ENCODE data around the gene WDFY4.

WDFY4 gene

GRCh38 chr10:48670978-48671913 lies 13.4 kb upstream of the WDFY4 start:
- Histone ChIP-seq H3K4me3 (peak overlapping the region; percentile 10 to 64 (median 40); a peak in 16 of 20 replicates), H3K9ac (peak overlapping the region; percentile 51 to 86 (median 74); a peak in 21 of 22 replicates), H4K20me1 (no peaks in the 10 kb centered on the region), H3K27ac (peak overlapping the region; percentile 9 to 96 (median 81); a peak in 21 of 22 replicates), H3K4me2 (peak overlapping the region; percentile 76 to 95 (median 88)), H3K4me1 (peaks cover 41 to 71% (median 63%) of the 10 kb centered on the region in 10 experiments), H3K9me3 (replicated peaks in 1 of 11) (peaks cover 0 to 7% (median under 1%) of the 10 kb centered on the region in 11 experiments; a peak in 8 of 22 replicates), H3K36me3 (no peaks in the 10 kb centered on the region), H3K27me3 (peaks cover 0 to 7% (median 0%) of the 10 kb centered on the region in 11 experiments; a peak in 2 of 22 replicates)
- no peak for TF ChIP-seq Cebpa-rat (IDR thresholded peaks at IDR 0.05)

- Histone ChIP-seq H3K4me2 (peak overlapping the region; percentile 76 to 95 (median 88)), H3K4me1 (peaks cover 38 to 63% (median 57%) of the 10 kb centered on the region in 10 experiments), H3K36me3 (no peaks in the 10 kb centered on the region), H3K4me3 (peak overlapping the region in 8 of 10 experiments; percentile 10 to 64 (median 43); a peak in 12 of 20 replicates), H3K9me3 (replicated peaks in 1 of 11) (peaks cover 0 to 4% (median 0%) of the 10 kb centered on the region in 11 experiments; a peak in 2 of 22 replicates), H3K9ac (peak overlapping the region; percentile 51 to 86 (median 74); a peak in 21 of 22 replicates), H3K27ac (peak overlapping the region in 10 of 11 experiments; percentile 44 to 96 (median 82); a peak in 19 of 22 replicates), H3K27me3 (peaks cover 0 to 7% (median 0%) of the 10 kb centered on the region in 11 experiments; a peak in 2 of 22 replicates), H4K20me1 (no peaks in the 10 kb centered on the region)
- TF ChIP-seq Cebpa-rat (IDR thresholded peaks at IDR 0.05) = no peak
These were observed 12.6 kb upstream of the WDFY4 start for GRCh38 chr10:48671914-48672595.

- Histone ChIP-seq H4K20me1 (no peaks in the 10 kb centered on the region), H3K27ac (peak overlapping the region in 6 of 11 experiments; percentile 81 to 96 (median 88); a peak in 11 of 22 replicates), H3K4me1 (peaks cover 31 to 56% (median 50%) of the 10 kb centered on the region in 10 experiments), H3K9ac (peak overlapping the region in 5 of 11 experiments; percentile 74 to 86 (median 82); a peak in 8 of 22 replicates), H3K9me3 (replicated peaks in 1 of 11) (peaks cover 5 to 11% (median 6%) of the 10 kb centered on the region in 11 experiments), H3K27me3 (peaks cover 0 to 7% (median 0%) of the 10 kb centered on the region in 11 experiments; a peak in 2 of 22 replicates), H3K4me3 (no peak overlapping the region), H3K36me3 (no peaks in the 10 kb centered on the region), H3K4me2 (peak overlapping the region in 9 of 11 experiments; percentile 85 to 95 (median 88); a peak in 16 of 22 replicates)
- no peak for TF ChIP-seq Cebpa-rat (IDR thresholded peaks at IDR 0.05)
These were observed 11.9 kb upstream of the WDFY4 start for GRCh38 chr10:48672596-48673265.

GRCh38 chr10:48677625-48678024 lies 7.0 kb upstream of the WDFY4 start:
- no peak overlapping the region for H3K9ac ChIP-seq
- TF ChIP-seq Cebpa-rat (IDR thresholded peaks at IDR 0.05) = no peak

GRCh38 chr10:48678041-48678440 lies 6.6 kb upstream of the WDFY4 start:
- Histone ChIP-seq H3K9ac (no peak overlapping the region), H3K36me3 (no peaks in the 10 kb centered on the region), H3K4me2 (no peak overlapping the region), H3K27ac (no peak overlapping the region), H4K20me1 (no peaks in the 10 kb centered on the region), H3K27me3 (peaks cover 0 to 4% (median 0%) of the 10 kb centered on the region in 11 experiments; a peak in 2 of 22 replicates), H3K4me1 (peaks cover 11 to 25% (median 20%) of the 10 kb centered on the region in 10 experiments), H3K9me3 (replicated peaks in 1 of 11) (peaks cover 21 to 35% (median 24%) of the 10 kb centered on the region in 11 experiments), H3K4me3 (no peak overlapping the region)
- no peak for TF ChIP-seq Cebpa-rat (IDR thresholded peaks at IDR 0.05)

More at GRCh38 chr10:48677625-48678024, 7.0 kb upstream of the WDFY4 start:
- Histone ChIP-seq H4K20me1 (no peaks in the 10 kb centered on the region), H3K4me1 (peaks cover 9 to 25% (median 20%) of the 10 kb centered on the region in 10 experiments), H3K9me3 (replicated peaks in 1 of 11) (peaks cover 21 to 35% (median 24%) of the 10 kb centered on the region in 11 experiments), H3K4me2 (no peak overlapping the region), H3K36me3 (no peaks in the 10 kb centered on the region), H3K27ac (no peak overlapping the region), H3K4me3 (no peak overlapping the region), H3K27me3 (peaks cover 0 to 4% (median 0%) of the 10 kb centered on the region in 11 experiments; a peak in 3 of 22 replicates)

GRCh38 chr10:48681740-48682139 lies 2.9 kb upstream of the WDFY4 start:
- peak overlapping the region in 1 of 11 experiments; percentile 24; a peak in 1 of 22 replicates for H3K9ac ChIP-seq
- no peak for TF ChIP-seq Cebpa-rat (IDR thresholded peaks at IDR 0.05)
- H3K4me1 ChIP-seq = peaks cover 36 to 60% (median 55%) of the 10 kb centered on the region in 10 experiments
- no peaks in the 10 kb centered on the region for H3K36me3 ChIP-seq
- H3K27ac ChIP-seq = peak overlapping the region in 2 of 11 experiments; percentile 4 to 34; a peak in 4 of 22 replicates
- H4K20me1 ChIP-seq = peaks cover 0 to 6% (median 0%) of the 10 kb centered on the region in 11 experiments; a peak in 2 of 22 replicates
- H3K4me2 ChIP-seq = peak overlapping the region in 10 of 11 experiments; percentile 26 to 98 (median 92); a peak in 19 of 22 replicates
- peaks cover 0 to 4% (median 0%) of the 10 kb centered on the region in 11 experiments; a peak in 2 of 22 replicates for H3K27me3 ChIP-seq
- H3K9me3 ChIP-seq (replicated peaks in 1 of 11) = peaks cover 21 to 31% (median 23%) of the 10 kb centered on the region in 11 experiments
- no peak overlapping the region for H3K4me3 ChIP-seq

GRCh38 chr10:48682265-48682664 lies 2.4 kb upstream of the WDFY4 start:
- no peak overlapping the region for H3K4me3 ChIP-seq
- peaks cover 0 to 4% (median 0%) of the 10 kb centered on the region in 11 experiments; a peak in 2 of 22 replicates for H3K27me3 ChIP-seq
- peak overlapping the region in 1 of 11 experiments; percentile 24; a peak in 1 of 22 replicates for H3K9ac ChIP-seq
- peaks cover 20 to 31% (median 22%) of the 10 kb centered on the region in 11 experiments for H3K9me3 ChIP-seq (replicated peaks in 1 of 11)
- peaks cover 41 to 63% (median 58%) of the 10 kb centered on the region in 10 experiments for H3K4me1 ChIP-seq
- H3K4me2 ChIP-seq = peak overlapping the region; percentile 26 to 98 (median 92); a peak in 21 of 22 replicates
- TF ChIP-seq Cebpa-rat (IDR thresholded peaks at IDR 0.05) = no peak
- H3K27ac ChIP-seq = peak overlapping the region in 2 of 11 experiments; percentile 4 to 34; a peak in 4 of 22 replicates
- H3K36me3 ChIP-seq = no peaks in the 10 kb centered on the region
- H4K20me1 ChIP-seq = peaks cover 0 to 7% (median 0%) of the 10 kb centered on the region in 11 experiments; a peak in 2 of 22 replicates
